GM19463 (cell line): ENCODE results near the gene MEIOC.
"Not testable (repeated sequence)": the region's sequence is repeated elsewhere in the genome, so short reads cannot be mapped to it uniquely, and the experiment has no call there.

Experiments
- ATAC-seq: cut with Tn5 transposase; IDR thresholded peaks from one replicate; pipeline ENCODE4 v1.9.1; 2021; ENCODE audit warnings: mild to moderate bottlenecking, moderate library complexity; ENCODE audit not compliant: unreplicated experiment

Gene MEIOC

DNA sequence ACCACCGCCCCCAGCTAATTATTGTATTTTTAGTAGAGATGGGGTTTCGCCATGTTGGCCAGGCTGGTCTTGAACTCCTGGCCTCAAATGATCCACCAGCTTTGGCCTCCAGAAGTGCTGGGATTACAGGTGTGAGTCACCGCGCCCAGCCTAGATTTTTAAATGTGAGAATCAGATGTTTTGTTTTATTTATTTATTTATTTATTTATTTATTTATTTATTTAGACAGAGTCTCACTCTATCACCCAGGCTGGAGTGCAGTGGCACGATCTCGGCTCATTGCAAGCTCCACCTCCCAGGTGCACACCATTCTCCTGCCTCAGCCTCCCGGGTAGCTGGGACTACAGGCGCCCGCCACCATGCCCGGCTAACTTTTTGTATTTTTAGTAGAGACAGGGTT is 44.0 kb downstream of the MEIOC start:
- not testable (repeated sequence) for ATAC-seq

DNA sequence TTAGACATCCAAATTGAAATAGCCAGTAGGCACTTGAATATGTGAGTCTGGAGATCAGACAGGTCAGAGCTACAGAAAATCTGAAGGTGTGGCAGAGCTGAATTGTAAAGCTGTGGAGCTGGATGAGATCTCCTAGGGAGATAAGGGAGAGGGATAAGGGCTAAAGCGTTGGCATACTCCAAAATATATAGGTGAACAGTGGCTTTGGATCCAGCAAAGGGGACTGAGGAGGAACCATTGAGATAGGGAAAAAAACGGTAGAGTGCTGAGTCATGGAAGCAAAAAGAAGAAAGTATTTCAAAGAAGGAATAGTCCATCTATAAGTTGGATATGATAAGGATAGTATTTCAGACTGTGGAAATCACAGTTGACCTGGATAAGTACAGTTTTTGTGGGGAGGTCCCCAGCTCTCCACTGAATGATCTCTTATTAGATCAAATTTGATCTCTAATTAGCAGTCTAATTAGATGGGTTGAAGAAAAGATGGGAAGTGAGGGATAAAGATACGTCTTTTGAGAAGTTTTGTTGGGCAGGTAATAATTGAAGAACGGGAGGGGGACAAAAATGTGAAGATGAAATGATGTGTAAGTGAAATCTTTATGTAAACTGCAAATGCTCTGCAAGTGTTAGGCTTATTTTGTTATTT is 51.6 kb downstream of the MEIOC start:
- ATAC-seq = no peak

GRCh38 chr17:44708401-44709263 is 52.4 kb downstream of the MEIOC start, which contains the start of gene DBF4B:
Gene DBF4B, plus strand, starts transcription at chr17:44708665. Its CDS starts 156 bp downstream, at chr17:44708821.
- ATAC-seq = no peak

DNA sequence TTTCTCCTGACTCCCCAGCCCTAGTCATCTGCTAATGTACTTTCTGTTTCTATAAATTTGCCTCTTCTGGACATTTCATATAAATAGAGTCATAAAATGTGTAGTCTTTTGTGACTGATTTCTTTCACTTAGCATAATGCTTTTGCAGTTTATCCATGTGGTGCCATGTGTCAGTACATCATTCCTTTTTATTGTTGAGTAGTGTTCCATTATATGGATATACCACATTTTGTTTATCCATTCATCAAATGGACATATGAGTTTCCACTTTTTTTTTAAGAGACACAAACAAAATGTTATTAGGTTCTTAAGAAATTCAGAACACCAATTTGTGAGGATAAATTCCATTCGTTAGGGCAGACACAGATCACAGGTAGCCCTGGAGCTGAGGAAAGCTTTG is 63.2 kb downstream of the MEIOC start:
- no peak for ATAC-seq

- no peak for ATAC-seq
Observed at GRCh38 chr17:44722254-44722653, 66.0 kb downstream of the MEIOC start.
